ENCODE measurements around the gene OPCML.

OPCML gene

DNA sequence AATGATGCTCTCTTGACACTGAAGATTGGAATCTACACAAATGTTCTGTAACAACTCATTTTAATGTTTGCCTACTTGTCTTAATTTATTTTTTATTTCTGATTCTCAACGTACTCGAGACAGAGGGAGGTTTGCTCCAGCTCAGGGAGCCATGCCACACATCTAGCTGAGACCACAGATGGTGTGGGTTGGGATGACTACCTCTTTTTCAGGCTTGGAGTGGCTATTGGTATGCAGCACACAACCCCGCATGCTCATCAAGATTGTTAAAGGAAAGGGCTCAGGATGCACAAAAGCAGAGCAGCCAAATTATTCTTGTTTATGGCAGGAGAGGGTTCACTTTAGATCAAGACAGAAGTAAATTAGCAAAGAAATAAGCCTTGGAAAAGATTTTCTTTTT is 424.5 kb downstream of the OPCML start:
- no peak for DNase-seq (ENCODE audit: low spot score)
- no CpG with 5 or more reads among the region's 3 CpGs for WGBS, 2 donors (ENCODE audit: extremely low coverage in 2 of 2, insufficient read length in 2 of 2, insufficient replicate concordance in 1 of 2)
- H3K9me3 ChIP-seq (replicated peaks in 1 of 2; ENCODE audit: control insufficient read depth in 2 of 2, insufficient read depth in 1 of 2, low read depth in 1 of 2, low read length in 2 of 2) = no peaks in the 10 kb centered on the region

DNA sequence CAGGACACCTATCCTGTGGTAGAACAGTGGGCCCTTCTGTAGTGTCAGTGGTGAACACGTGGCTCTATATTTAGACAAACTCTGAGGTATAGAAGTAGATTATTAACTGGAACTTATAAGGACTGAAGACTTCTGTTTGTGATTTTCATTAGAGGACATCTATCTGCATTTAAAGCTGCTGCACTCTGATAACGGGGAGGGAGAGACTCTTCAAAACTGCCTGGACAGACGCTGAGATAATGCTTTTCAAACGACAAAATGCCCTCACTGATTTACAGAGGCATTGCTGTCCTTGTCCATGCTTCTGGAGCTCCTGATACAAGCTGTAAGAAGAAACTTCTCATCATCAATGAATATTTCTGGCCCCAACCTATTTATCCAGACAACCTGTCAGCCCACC is 425.2 kb downstream of the OPCML start:
- no CpG with 5 or more reads among the region's 4 CpGs for WGBS, 2 donors (ENCODE audit: extremely low coverage in 2 of 2, insufficient read length in 2 of 2, insufficient replicate concordance in 1 of 2)
- Histone ChIP-seq H3K23ac (ENCODE audit: low read depth, low read length, poor library complexity) (no peak overlapping the region), H3K27ac (replicated peaks; ENCODE audit: low read length) (no peak overlapping the region), H3K14ac (ENCODE audit: low read length) (no peak overlapping the region), H3K4ac (ENCODE audit: low read length) (no peak overlapping the region), H3K4me3 (ENCODE audit: low read length in 2 of 2) (no peak overlapping the region), H3K27me3 (ENCODE audit: control insufficient read depth in 3 of 3, insufficient read depth in 3 of 3, low read depth in 1 of 3, low read length in 3 of 3) (no peaks in the 10 kb centered on the region), H3K4me2 (ENCODE audit: insufficient read depth, low read length, poor library complexity, severe bottlenecking) (no peak overlapping the region), H2BK12ac (ENCODE audit: low read length) (no peak overlapping the region), H3K79me1 (ENCODE audit: low read depth, low read length) (no peaks in the 10 kb centered on the region), H2AFZ (ENCODE audit: low read length) (no peak overlapping the region), H4K8ac (ENCODE audit: low read depth, low read length) (no peak overlapping the region), H3K9me3 (replicated peaks in 1 of 2; ENCODE audit: control insufficient read depth in 2 of 2, insufficient read depth in 1 of 2, low read depth in 1 of 2, low read length in 2 of 2) (no peaks in the 10 kb centered on the region), H2BK15ac (ENCODE audit: low read length) (no peak overlapping the region), H2AK5ac (ENCODE audit: low read depth, low read length) (no peak overlapping the region), H3K18ac (ENCODE audit: low read length) (no peak overlapping the region), H4K91ac (ENCODE audit: low read depth, low read length, poor library complexity) (no peak overlapping the region), H3K9ac (ENCODE audit: low read depth, low read length, poor library complexity) (no peak overlapping the region), H3K4me1 (ENCODE audit: control insufficient read depth in 2 of 2, insufficient read depth in 1 of 2, low read depth in 1 of 2, low read length in 2 of 2) (no peaks in the 10 kb centered on the region), H2BK120ac (ENCODE audit: low read depth, low read length) (no peak overlapping the region), H3K36me3 (replicated peaks in 1 of 2; ENCODE audit: control insufficient read depth in 2 of 2, insufficient read depth in 2 of 2, low read length in 2 of 2) (no peaks in the 10 kb centered on the region), H2BK5ac (ENCODE audit: low read length) (no peak overlapping the region)
- DNase-seq (ENCODE audit: low spot score) = no peak

More for the DNA sequence above, 424.5 kb downstream of the OPCML start:
- Histone ChIP-seq H4K8ac (ENCODE audit: low read depth, low read length) (no peak overlapping the region), H3K36me3 (replicated peaks in 1 of 2; ENCODE audit: control insufficient read depth in 2 of 2, insufficient read depth in 2 of 2, low read length in 2 of 2) (no peaks in the 10 kb centered on the region), H3K4ac (ENCODE audit: low read length) (no peak overlapping the region), H3K4me1 (ENCODE audit: control insufficient read depth in 2 of 2, insufficient read depth in 1 of 2, low read depth in 1 of 2, low read length in 2 of 2) (no peaks in the 10 kb centered on the region), H4K91ac (ENCODE audit: low read depth, low read length, poor library complexity) (no peak overlapping the region), H2BK12ac (ENCODE audit: low read length) (no peak overlapping the region), H3K27ac (replicated peaks; ENCODE audit: low read length) (no peak overlapping the region), H2BK5ac (ENCODE audit: low read length) (no peak overlapping the region), H3K4me3 (ENCODE audit: low read length in 2 of 2) (no peak overlapping the region), H2BK15ac (ENCODE audit: low read length) (no peak overlapping the region), H3K14ac (ENCODE audit: low read length) (no peak overlapping the region), H3K9ac (ENCODE audit: low read depth, low read length, poor library complexity) (no peak overlapping the region), H2AK5ac (ENCODE audit: low read depth, low read length) (no peak overlapping the region), H2BK120ac (ENCODE audit: low read depth, low read length) (no peak overlapping the region), H3K4me2 (ENCODE audit: insufficient read depth, low read length, poor library complexity, severe bottlenecking) (no peak overlapping the region), H3K18ac (ENCODE audit: low read length) (no peak overlapping the region), H3K27me3 (ENCODE audit: control insufficient read depth in 3 of 3, insufficient read depth in 3 of 3, low read depth in 1 of 3, low read length in 3 of 3) (no peaks in the 10 kb centered on the region), H3K23ac (ENCODE audit: low read depth, low read length, poor library complexity) (no peak overlapping the region), H2AFZ (ENCODE audit: low read length) (no peak overlapping the region), H3K79me1 (ENCODE audit: low read depth, low read length) (no peaks in the 10 kb centered on the region)

DNA sequence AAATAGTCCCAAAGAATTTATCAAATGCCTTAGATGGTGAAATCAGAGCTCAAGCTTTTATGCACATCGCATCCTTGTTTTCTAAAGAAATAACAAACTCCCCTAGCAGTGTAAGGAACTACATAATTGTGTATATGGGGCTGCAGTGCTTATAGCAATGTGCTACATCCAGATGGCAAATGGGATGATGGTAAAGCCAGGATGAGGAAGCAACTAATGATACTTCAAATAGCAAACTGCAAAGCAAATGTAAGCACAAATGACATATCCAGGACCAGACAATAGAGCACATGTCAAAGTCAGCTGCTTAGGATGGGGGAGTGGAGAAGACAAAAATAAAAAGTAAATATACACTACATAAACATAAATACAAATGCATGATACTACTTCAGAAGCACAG is 425.9 kb downstream of the OPCML start:
- Histone ChIP-seq H4K91ac (ENCODE audit: low read depth, low read length, poor library complexity) (no peak overlapping the region), H3K4me2 (ENCODE audit: insufficient read depth, low read length, poor library complexity, severe bottlenecking) (no peak overlapping the region), H2BK120ac (ENCODE audit: low read depth, low read length) (no peak overlapping the region), H2AK5ac (ENCODE audit: low read depth, low read length) (no peak overlapping the region), H3K9ac (ENCODE audit: low read depth, low read length, poor library complexity) (no peak overlapping the region), H3K9me3 (replicated peaks in 1 of 2; ENCODE audit: control insufficient read depth in 2 of 2, insufficient read depth in 1 of 2, low read depth in 1 of 2, low read length in 2 of 2) (no peaks in the 10 kb centered on the region), H2BK12ac (ENCODE audit: low read length) (no peak overlapping the region), H3K4ac (ENCODE audit: low read length) (no peak overlapping the region), H3K23ac (ENCODE audit: low read depth, low read length, poor library complexity) (no peak overlapping the region), H3K14ac (ENCODE audit: low read length) (no peak overlapping the region), H3K36me3 (replicated peaks in 1 of 2; ENCODE audit: control insufficient read depth in 2 of 2, insufficient read depth in 2 of 2, low read length in 2 of 2) (no peaks in the 10 kb centered on the region), H2BK5ac (ENCODE audit: low read length) (no peak overlapping the region), H3K4me3 (ENCODE audit: low read length in 2 of 2) (no peak overlapping the region), H4K8ac (ENCODE audit: low read depth, low read length) (no peak overlapping the region), H3K27ac (replicated peaks; ENCODE audit: low read length) (no peak overlapping the region), H3K18ac (ENCODE audit: low read length) (no peak overlapping the region), H3K27me3 (ENCODE audit: control insufficient read depth in 3 of 3, insufficient read depth in 3 of 3, low read depth in 1 of 3, low read length in 3 of 3) (no peaks in the 10 kb centered on the region), H2BK15ac (ENCODE audit: low read length) (no peak overlapping the region), H3K4me1 (ENCODE audit: control insufficient read depth in 2 of 2, insufficient read depth in 1 of 2, low read depth in 1 of 2, low read length in 2 of 2) (no peaks in the 10 kb centered on the region), H3K79me1 (ENCODE audit: low read depth, low read length) (no peaks in the 10 kb centered on the region), H2AFZ (ENCODE audit: low read length) (no peak overlapping the region)
- no peak for DNase-seq (ENCODE audit: low spot score)
- no CpG with 5 or more reads among the region's 1 CpG for WGBS, 2 donors (ENCODE audit: extremely low coverage in 2 of 2, insufficient read length in 2 of 2, insufficient replicate concordance in 1 of 2)

DNA sequence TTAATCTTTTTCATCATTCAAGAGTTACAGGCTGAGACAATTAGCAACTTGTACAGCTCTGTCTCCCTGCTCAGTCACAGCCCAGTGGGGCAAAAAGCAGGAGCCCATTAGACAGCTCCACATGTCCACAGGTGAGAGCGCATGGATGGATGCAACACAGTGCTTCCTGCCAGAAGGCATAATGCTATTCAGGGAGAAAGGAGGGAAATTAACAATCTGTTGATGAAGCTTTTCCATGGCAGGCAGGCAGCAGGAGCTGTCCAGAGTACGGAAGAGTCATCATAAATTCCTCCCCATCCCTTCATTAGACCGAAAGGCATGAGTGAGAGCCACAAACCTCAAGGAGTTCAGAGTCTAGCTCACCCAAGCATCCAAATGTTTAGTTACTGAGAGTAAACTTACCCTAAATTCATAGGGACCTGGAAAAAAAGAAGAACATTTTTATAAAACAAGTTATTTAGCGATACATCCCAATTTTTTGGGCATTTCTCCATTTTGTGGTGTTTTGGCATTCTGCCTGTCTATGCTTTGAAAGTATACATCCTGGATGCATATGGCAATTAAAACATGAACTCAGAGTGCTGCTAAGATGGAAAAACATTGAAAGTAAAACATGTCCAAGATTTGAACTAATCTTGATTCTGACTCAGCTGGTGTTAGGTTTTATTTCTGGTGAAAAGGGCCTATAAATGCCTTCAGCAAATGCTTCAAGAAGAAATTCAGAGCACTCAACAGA is 428.1 kb downstream of the OPCML start:
- H3K9ac ChIP-seq (ENCODE audit: low read depth, low read length, poor library complexity) = no peak overlapping the region
- no peak overlapping the region for H2BK12ac ChIP-seq (ENCODE audit: low read length)
- WGBS, 2 donors (ENCODE audit: extremely low coverage in 2 of 2, insufficient read length in 2 of 2, insufficient replicate concordance in 1 of 2) = no CpG with 5 or more reads among the region's 4 CpGs
- H3K27me3 ChIP-seq (ENCODE audit: control insufficient read depth in 3 of 3, insufficient read depth in 3 of 3, low read depth in 1 of 3, low read length in 3 of 3) = no peaks in the 10 kb centered on the region
- H3K18ac ChIP-seq (ENCODE audit: low read length) = no peak overlapping the region
- H3K4me1 ChIP-seq (ENCODE audit: control insufficient read depth in 2 of 2, insufficient read depth in 1 of 2, low read depth in 1 of 2, low read length in 2 of 2) = no peaks in the 10 kb centered on the region
- H4K8ac ChIP-seq (ENCODE audit: low read depth, low read length) = no peak overlapping the region
- no peak overlapping the region for H2BK120ac ChIP-seq (ENCODE audit: low read depth, low read length)
- no peak overlapping the region for H3K4me2 ChIP-seq (ENCODE audit: insufficient read depth, low read length, poor library complexity, severe bottlenecking)
- no peak overlapping the region for H4K91ac ChIP-seq (ENCODE audit: low read depth, low read length, poor library complexity)
- no peak overlapping the region for H2AK5ac ChIP-seq (ENCODE audit: low read depth, low read length)
- no peak overlapping the region for H3K27ac ChIP-seq (replicated peaks; ENCODE audit: low read length)
- no peak for DNase-seq (ENCODE audit: low spot score)
- H2BK5ac ChIP-seq (ENCODE audit: low read length) = no peak overlapping the region
- H2AFZ ChIP-seq (ENCODE audit: low read length) = no peak overlapping the region
- no peak overlapping the region for H3K4ac ChIP-seq (ENCODE audit: low read length)
- no peak overlapping the region for H2BK15ac ChIP-seq (ENCODE audit: low read length)
- no peak overlapping the region for H3K23ac ChIP-seq (ENCODE audit: low read depth, low read length, poor library complexity)
- no peak overlapping the region for H3K14ac ChIP-seq (ENCODE audit: low read length)
- H3K4me3 ChIP-seq (ENCODE audit: low read length in 2 of 2) = no peak overlapping the region
- H3K36me3 ChIP-seq (replicated peaks in 1 of 2; ENCODE audit: control insufficient read depth in 2 of 2, insufficient read depth in 2 of 2, low read length in 2 of 2) = no peaks in the 10 kb centered on the region
- peaks cover 0 to 2% of the 10 kb centered on the region in 2 donors for H3K9me3 ChIP-seq (replicated peaks in 1 of 2; ENCODE audit: control insufficient read depth in 2 of 2, insufficient read depth in 1 of 2, low read depth in 1 of 2, low read length in 2 of 2)
- H3K79me1 ChIP-seq (ENCODE audit: low read depth, low read length) = no peaks in the 10 kb centered on the region
